Epithelial cell of proximal tubule (primary cell): ENCODE data around the gene EFCAB6. TPM values are rescaled to one million over a fixed set of nuclear protein-coding genes. Genes with fewer than 3 reads are reported as not detected.

Source experiments
- DNase-seq: peaks from one replicate; pipeline ENCODE4 v3.0.0-alpha.2; 2011; ENCODE audit warnings: low read depth
- H3K4me3 ChIP-seq: 2 replicates; pipeline ENCODE4 v1.5.1; 2011; ENCODE audit warnings: low read depth, mild to moderate bottlenecking, low read length
- CTCF ChIP-seq: conservative IDR thresholded peaks from 2 replicates; pipeline ENCODE4 v1.5.1; 2012; ENCODE audit warnings: low read depth, mild to moderate bottlenecking, low read length
- total RNA-seq: library from RNA; depleted of rRNA; stranded (reverse); fragments of >200 nt; gene quantifications from 2 replicates; pipeline ENCODE4 v1.2.3, GENCODE V29; 2015

Gene EFCAB6
- total RNA-seq, 1 donor from 2014 or later = 0.23 TPM

- no peak overlapping the region for H3K4me3 ChIP-seq
- no peak for TF ChIP-seq CTCF
- DNase-seq = no peak
Observed at GRCh38 chr22:43634316-43634715, 177.8 kb downstream of the EFCAB6 start.

GRCh38 chr22:43633631-43634285 lies 178.3 kb downstream of the EFCAB6 start:
- no peak overlapping the region for H3K4me3 ChIP-seq
- no peak for TF ChIP-seq CTCF
- DNase-seq = no peak

GRCh38 chr22:43631846-43632245 lies 180.3 kb downstream of the EFCAB6 start:
- no peak for DNase-seq
- H3K4me3 ChIP-seq = no peak overlapping the region
- TF ChIP-seq CTCF = no peak

- TF ChIP-seq CTCF = no peak
- H3K4me3 ChIP-seq = no peak overlapping the region
Observed at GRCh38 chr22:43631201-43631600, 180.9 kb downstream of the EFCAB6 start.

GRCh38 chr22:43630451-43630850 lies 181.7 kb downstream of the EFCAB6 start:
- no peak for DNase-seq

More at GRCh38 chr22:43631201-43631600, 180.9 kb downstream of the EFCAB6 start:
- DNase-seq = no peak

GRCh38 chr22:43628250-43628649 lies 183.9 kb downstream of the EFCAB6 start:
- TF ChIP-seq CTCF = no peak
- no peak overlapping the region for H3K4me3 ChIP-seq
- no peak for DNase-seq

More at GRCh38 chr22:43630451-43630850, 181.7 kb downstream of the EFCAB6 start:
- no peak for TF ChIP-seq CTCF
- H3K4me3 ChIP-seq = no peak overlapping the region
